Measurements from ENCODE around the gene RORC. TPM values are rescaled to one million over a fixed set of nuclear protein-coding genes. Genes with fewer than 3 reads are reported as not detected.

The RORC gene
- total RNA-seq (2022; extraction: Qiagen RNA extraction; ENCODE audit: low read depth), result 0.03 to 0.08 TPM (median 0.06 TPM) in 3 of 5 replicates, not detected in the others

DNA sequence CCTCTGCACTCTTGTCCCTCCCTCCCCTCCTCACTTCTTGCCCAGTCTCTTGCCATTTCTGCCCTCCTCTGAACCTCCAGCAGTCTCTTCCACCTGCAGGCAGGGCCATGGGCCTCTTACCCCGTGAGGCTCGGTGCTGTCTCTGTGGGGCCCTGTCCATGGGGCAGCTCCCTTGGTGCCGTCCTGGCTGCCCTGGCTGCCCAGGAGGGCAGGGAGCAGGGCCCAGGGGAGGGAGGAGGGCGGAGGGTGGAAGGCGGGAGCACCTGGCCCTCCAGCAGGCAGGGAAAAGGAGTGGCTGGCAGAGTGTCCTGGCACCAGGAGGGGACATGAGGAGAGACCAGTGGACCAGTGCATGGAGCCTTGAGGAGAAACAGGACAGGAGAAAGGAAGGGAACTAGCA is at the start of gene RORC:
RORC (minus strand) TSS at position 198 of the 400 bp plus-strand sequence; CDS start at position 160, 38 bp downstream.

DNA sequence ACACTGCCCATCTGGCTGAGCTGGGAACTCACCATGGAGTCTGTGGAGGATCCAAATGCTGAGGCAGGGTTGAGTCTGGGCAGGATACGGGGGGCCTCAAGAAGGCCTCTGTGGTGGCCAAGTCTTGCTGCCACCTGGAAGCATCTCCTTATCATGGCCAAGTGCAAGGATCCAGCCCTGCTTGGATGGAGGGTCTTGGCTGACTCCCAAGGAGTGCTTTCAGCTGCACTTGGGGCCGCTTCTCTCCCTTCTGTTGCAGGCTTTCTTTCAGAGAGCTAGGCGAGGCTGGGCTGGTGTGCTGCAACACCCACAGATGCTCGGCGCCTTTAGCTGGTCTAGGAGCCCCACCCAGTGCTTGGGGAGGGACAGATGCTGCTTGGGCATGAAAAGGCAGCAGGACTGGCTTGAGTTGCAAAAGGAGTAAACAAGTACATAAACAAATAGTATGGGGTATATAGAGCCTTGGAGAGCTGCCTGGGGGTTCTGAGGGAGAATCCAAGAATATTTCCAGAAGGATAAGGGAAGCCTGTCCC is 21.9 kb upstream of the RORC start, which contains the start of gene THEM5:
THEM5 (minus strand) TSS at position 302 of the 533 bp plus-strand sequence; CDS start at position 155, 147 bp downstream.

DNA sequence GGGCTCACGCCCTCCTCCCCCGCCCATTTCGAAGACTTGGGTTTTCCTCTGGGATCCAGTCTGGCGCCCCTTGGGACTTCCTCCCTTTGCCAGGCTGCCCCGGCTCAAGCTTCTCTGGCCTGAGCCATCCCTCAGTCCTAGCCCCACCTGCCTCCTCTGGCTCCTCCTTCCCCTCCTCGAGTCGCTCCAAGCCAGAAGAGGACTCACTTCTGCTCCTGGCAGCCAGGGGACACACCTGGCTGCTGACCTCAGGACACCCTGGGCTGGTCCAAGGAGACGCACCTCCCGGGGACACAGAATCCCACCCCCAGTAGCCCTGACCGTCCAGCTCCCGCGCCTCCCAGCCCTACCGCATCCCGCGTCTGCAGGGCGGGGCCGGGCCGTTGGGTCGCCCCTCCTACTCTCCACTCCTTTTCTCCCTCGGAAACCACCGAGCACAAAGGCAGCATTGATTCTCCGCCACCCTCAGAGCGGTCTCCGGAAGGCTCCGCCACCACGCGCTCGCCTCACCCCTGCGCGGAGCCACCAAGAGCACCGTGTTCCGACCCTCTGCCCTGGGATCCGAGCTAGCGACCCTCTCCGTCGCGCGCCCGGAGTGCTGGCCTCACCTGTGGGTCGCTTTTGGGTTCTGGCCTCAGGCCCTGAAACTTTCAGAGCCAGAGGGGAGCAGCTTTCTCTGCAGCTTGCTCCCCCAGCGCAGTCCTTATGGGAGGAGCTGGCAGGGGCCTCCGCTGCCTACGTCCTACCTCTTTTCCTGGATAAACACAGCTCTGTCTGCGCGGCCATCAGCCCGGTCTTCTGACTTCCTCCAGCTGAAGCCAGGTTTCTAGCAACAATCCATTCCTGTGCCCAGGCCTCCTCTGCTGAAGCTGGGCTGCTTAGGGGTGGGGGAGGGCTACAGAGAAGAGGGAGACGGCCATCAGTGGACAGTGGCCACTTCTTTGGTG is 8.1 kb upstream of the RORC start, which contains the start of gene C2CD4D:
C2CD4D (minus strand) TSS at position 364 of the 947 bp plus-strand sequence. CDS start 831 bp downstream, outside the sequence.

DNA sequence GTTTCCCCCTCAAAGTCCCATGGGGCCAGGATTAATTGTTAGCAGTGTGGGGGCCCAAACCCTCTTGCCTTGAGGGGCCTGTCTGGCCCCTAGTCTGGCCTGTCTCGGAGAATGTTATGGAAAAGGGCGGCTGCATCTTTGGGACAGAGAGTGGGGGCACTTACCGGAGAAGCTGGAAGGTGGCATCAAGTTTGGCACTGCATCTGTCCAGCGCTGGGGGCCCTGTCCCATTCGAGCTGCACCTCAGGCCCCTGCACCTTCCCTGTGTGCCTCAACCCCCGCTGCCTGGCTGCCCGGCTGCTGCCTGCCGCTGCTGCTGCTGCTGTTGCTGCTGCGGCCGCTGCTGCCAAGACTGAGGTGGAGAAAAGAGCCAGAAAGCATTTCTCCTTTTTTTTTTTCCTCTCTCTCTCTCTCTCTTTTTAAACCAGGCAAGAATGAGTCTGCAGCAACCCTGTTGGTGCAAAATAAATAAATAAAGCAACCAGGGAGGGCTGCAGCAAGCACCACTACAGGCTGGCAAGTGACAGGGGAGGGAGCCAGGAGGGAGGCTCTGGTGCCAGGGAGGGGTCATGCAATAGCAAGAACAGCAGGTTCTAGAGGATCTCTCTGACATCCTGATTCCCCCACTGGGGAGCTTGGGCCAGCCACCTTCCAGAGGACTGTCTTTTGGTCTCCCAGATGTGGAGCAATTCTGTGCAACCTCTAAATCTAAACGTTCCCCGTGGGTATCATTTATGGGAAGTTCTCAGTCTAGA is 26.4 kb downstream of the RORC start, which contains the start of gene LINGO4:
LINGO4 (minus strand) TSS at position 354 of the 755 bp plus-strand sequence. CDS start 2,715 bp downstream, outside the sequence.

DNA sequence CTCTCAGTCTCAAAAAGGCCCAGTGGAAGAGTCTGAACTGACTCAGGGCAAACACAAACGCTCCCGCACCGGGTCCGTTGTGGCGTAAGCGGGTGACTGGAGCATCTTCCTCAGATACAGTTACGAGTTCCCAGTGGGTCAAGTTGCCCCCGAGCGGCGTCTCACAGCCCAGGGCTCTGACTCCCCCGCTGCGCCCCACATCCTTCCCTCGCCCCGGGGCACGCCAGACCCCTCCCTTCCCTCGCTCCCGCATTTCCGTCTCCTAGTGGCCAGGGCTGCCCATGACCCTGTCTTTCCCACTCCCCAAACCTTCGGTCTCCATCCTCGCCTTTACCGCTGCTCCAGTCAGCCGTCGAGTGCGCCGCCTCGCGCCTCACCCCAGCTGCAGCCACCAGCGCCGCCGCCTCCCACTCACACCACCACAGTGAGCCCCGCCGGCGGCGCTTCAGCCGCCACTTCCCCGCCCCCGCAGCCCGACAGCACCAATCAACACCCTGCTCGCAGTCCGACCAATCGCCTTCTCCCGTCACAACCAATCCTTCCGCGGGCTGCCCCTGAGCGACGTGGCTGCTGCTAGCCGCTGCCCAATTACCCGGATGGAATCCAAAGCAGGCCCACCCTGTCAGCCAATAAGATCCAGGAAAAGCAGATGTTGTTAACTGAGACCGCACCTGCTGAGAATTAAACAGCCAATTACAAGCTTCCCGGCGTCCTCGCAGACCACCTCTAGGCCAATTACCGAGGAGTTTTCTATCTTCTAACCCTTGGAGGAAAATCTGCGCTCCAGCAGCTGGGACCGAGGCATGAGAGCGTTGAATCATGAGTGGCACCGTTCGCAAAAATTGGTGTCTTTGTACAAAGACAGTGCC is 41.3 kb downstream of the RORC start, which contains the start of gene TDRKH:
TDRKH (minus strand) TSS at position 430 of the 869 bp plus-strand sequence. CDS start 7,478 bp downstream, outside the sequence.

DNA sequence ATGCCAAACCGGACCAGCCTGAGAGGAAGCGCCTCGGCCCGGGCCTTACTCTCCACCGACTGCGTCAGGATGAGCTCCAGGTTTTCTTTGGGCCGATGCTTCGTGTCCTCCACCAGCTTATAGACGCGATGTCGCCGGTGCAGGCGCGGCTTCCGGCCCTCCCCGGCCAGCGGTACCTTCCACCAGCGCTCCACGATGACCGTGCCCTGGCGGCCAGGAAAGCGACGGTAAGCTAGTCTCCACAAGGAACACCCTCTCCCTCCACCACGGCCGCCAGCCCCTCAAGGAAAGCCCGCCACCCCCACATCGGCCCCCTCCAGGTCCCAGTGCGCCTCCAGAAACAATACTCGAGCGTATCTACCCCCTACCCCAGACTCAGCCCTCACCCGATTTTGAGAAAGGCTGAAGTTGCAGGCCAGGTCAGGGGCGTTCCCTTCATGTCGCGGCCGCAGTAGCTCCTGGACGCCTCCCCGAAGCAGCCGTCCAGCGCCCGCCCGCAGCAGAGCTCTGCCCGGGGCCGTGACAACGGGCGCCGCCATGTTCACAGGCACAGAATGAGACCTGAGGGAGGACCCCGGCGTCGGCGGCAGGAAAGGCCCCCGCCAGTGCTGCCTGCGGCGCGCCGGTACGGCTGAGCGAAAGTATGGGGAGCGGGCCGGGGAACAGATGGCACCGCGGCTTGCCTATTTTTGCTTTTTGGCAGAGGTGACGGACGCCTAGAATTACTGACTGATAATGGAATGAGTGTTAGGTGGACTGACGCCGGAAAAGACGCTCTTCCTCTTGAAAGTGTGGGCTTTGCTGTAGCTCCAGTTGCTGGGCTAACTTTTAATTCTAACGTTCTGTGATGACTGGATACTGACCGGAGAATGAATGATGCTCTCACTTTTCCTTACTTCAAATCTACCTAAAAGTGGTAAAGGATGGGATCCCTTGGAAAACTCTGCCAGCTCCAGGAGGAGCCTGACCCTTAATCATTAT is 68.4 kb downstream of the RORC start, which contains the start of gene MRPL9:
MRPL9 (minus strand) TSS at position 556 of the 981 bp plus-strand sequence; CDS start at position 539, 17 bp downstream.

Other genes starting within 250 kb of the RORC start
- 7.9 to 11.6 TPM (median 8.1 TPM) in 5 replicates for gene SNX27, start 219.8 kb downstream of the RORC start, total RNA-seq (2022; extraction: Qiagen RNA extraction; ENCODE audit: low read depth)
- 0.05 TPM in 1 of 5 replicates, not detected in the others for gene CELF3, start 115.0 kb downstream of the RORC start, total RNA-seq (2022; extraction: Qiagen RNA extraction; ENCODE audit: low read depth)
- not detected in 5 replicates for gene RIIAD1, start 110.3 kb downstream of the RORC start, total RNA-seq (2022; extraction: Qiagen RNA extraction; ENCODE audit: low read depth)
- gene MRPL9, start 68.3 kb downstream of the RORC start, total RNA-seq (2022; extraction: Qiagen RNA extraction; ENCODE audit: low read depth), result 79.8 to 98.7 TPM (median 85.9 TPM) in 5 replicates
- gene TDRKH, start 41.3 kb downstream of the RORC start, total RNA-seq (2022; extraction: Qiagen RNA extraction; ENCODE audit: low read depth), result 4.6 to 6.3 TPM (median 5.8 TPM) in 5 replicates
- not detected in 5 replicates for gene LINGO4, start 26.4 kb downstream of the RORC start, total RNA-seq (2022; extraction: Qiagen RNA extraction; ENCODE audit: low read depth)
- gene C2CD4D, start 8.0 kb upstream of the RORC start, total RNA-seq (2022; extraction: Qiagen RNA extraction; ENCODE audit: low read depth), result 0.07 TPM in 1 of 5 replicates, not detected in the others
- not detected in 5 replicates for gene THEM5, start 21.9 kb upstream of the RORC start, total RNA-seq (2022; extraction: Qiagen RNA extraction; ENCODE audit: low read depth)
- 13.9 to 14.4 TPM (median 14.3 TPM) in 5 replicates for gene THEM4, start 77.7 kb upstream of the RORC start, total RNA-seq (2022; extraction: Qiagen RNA extraction; ENCODE audit: low read depth)
- 2,300 to 2,794 TPM (median 2,546 TPM) in 5 replicates for gene S100A10, start 162.1 kb upstream of the RORC start, total RNA-seq (2022; extraction: Qiagen RNA extraction; ENCODE audit: low read depth)
- 1,851 to 2,064 TPM (median 1,907 TPM) in 5 replicates for gene S100A11, start 205.2 kb upstream of the RORC start, total RNA-seq (2022; extraction: Qiagen RNA extraction; ENCODE audit: low read depth)